Thoracic aorta (tissue), 2 donors: Measurements from ENCODE around the gene PLCD1. TPM values are rescaled to one million over a fixed set of nuclear protein-coding genes. Genes with fewer than 3 reads are reported as not detected.

Source experiments
- ATAC-seq: fragments of 150-250 bp; one replicate; pipeline ENCODE4 v1.8.0; 2017; ENCODE audit warnings: low read depth; ENCODE audit not compliant: insufficient number of reproducible peaks, low FRiP score
- DNase-seq: peaks from one replicate; pipeline ENCODE4 v3.0.0-alpha.2; 2020; ENCODE audit warnings: low spot score
- H3K27ac ChIP-seq, 2 donors: fragments of 200-600 bp; sonication (generic); 1 replicate in 1 of 2; 2 replicates in 1 of 2; pipeline ENCODE4 v1.5.1; 2016; ENCODE audit warnings: mild to moderate bottlenecking in 2 of 2, moderate library complexity in 2 of 2
- H3K27me3 ChIP-seq: fragments of 200-600 bp; sonication (generic); replicated peaks from 2 replicates; pipeline ENCODE4 v1.6.0; 2016; ENCODE audit warnings: mild to moderate bottlenecking; ENCODE audit not compliant: insufficient read depth
- H3K36me3 ChIP-seq: fragments of 200-600 bp; sonication (generic); one replicate; pipeline ENCODE4 v1.5.1; 2016
- H3K4me1 ChIP-seq, 2 donors: fragments of 200-600 bp; sonication (generic); 1 replicate in 1 of 2; 2 replicates in 1 of 2; pipeline versions ENCODE4 v1.5.1 to v1.6.0; 2016; ENCODE audit warnings: low read depth in 2 of 2, mild to moderate bottlenecking in 1 of 2; ENCODE audit not compliant: control insufficient read depth in 1 of 2
- H3K4me3 ChIP-seq: fragments of 200-600 bp; sonication (generic); 2 replicates; pipeline ENCODE4 v1.5.1; 2016; ENCODE audit warnings: mild to moderate bottlenecking
- H3K9me3 ChIP-seq: fragments of 200-600 bp; sonication (generic); 2 replicates; pipeline ENCODE4 v1.5.1; 2016
- total RNA-seq, 2 donors: library from RNA; depleted of rRNA; stranded (reverse); fragments of >200 nt; gene quantifications; one replicate each; pipeline versions ENCODE4 v1.1.0 to v1.2.3, GENCODE V29; 2016
- TF ChIP-seq, protein P1 (sequence below): fragments of 200-600 bp; sonication (generic); IDR thresholded peaks from one replicate; pipeline ENCODE4 v1.5.1; 2019; ENCODE audit warnings: antibody characterized with exemption

Gene PLCD1
- total RNA-seq, 2 donors from 2014 or later = 34.8 to 93.3 TPM

GRCh38 chr3:38022896-38023709 is 6.3 kb downstream of the PLCD1 start:
- peaks cover 13% of the 10 kb centered on the region for H3K36me3 ChIP-seq
- peaks cover 13 to 30% of the 10 kb centered on the region in 2 donors for H3K4me1 ChIP-seq
- DNase-seq = no peak
- TF ChIP-seq, protein P1, sequence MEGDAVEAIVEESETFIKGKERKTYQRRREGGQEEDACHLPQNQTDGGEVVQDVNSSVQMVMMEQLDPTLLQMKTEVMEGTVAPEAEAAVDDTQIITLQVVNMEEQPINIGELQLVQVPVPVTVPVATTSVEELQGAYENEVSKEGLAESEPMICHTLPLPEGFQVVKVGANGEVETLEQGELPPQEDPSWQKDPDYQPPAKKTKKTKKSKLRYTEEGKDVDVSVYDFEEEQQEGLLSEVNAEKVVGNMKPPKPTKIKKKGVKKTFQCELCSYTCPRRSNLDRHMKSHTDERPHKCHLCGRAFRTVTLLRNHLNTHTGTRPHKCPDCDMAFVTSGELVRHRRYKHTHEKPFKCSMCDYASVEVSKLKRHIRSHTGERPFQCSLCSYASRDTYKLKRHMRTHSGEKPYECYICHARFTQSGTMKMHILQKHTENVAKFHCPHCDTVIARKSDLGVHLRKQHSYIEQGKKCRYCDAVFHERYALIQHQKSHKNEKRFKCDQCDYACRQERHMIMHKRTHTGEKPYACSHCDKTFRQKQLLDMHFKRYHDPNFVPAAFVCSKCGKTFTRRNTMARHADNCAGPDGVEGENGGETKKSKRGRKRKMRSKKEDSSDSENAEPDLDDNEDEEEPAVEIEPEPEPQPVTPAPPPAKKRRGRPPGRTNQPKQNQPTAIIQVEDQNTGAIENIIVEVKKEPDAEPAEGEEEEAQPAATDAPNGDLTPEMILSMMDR = no peak
- H3K27ac ChIP-seq = peak overlapping the region in 1 of 2 donors; percentile 89
- no peaks in the 10 kb centered on the region for H3K9me3 ChIP-seq
- ATAC-seq = no peak
- no peak overlapping the region for H3K4me3 ChIP-seq
- H3K27me3 ChIP-seq = no peaks in the 10 kb centered on the region

DNA sequence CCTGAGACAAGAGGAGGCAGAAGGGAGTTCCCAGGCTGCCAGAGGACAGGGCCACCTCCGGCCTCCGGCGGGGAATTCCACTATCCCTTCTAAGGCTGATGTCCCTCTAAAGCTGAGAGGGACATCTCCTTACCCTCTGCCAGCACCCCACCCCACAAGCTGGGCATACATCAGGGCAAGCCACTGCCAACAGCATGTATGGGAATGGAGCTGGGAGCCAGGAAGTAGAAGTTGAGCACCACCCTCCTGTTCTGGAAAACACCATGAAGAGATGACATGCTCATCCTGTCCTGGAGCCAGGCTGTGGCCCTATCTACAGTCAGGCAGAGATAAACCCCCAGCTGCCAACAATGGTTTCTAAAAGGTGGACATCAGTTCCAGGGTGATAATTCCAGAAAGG is 7.1 kb downstream of the PLCD1 start:
- no peak overlapping the region for H3K27ac ChIP-seq
- no peak for ATAC-seq

GRCh38 chr3:38021196-38021595 is 8.2 kb downstream of the PLCD1 start:
- TF ChIP-seq, protein P1 = no peak
- H3K4me1 ChIP-seq = peaks cover 11 to 13% of the 10 kb centered on the region in 2 donors
- DNase-seq (no peak), ATAC-seq (no peak)
- no peak overlapping the region for H3K27ac ChIP-seq
- H3K4me3 ChIP-seq = no peak overlapping the region
- H3K9me3 ChIP-seq = no peaks in the 10 kb centered on the region
- H3K36me3 ChIP-seq = peaks cover 28% of the 10 kb centered on the region
- no peaks in the 10 kb centered on the region for H3K27me3 ChIP-seq

More for the DNA sequence above, 7.1 kb downstream of the PLCD1 start:
- Histone ChIP-seq H3K27me3 (no peaks in the 10 kb centered on the region), H3K4me1 (peaks cover 13 to 22% of the 10 kb centered on the region in 2 donors), H3K9me3 (no peaks in the 10 kb centered on the region), H3K4me3 (no peak overlapping the region), H3K36me3 (peaks cover 17% of the 10 kb centered on the region)
- no peak for DNase-seq
- TF ChIP-seq, protein P1 = no peak

DNA sequence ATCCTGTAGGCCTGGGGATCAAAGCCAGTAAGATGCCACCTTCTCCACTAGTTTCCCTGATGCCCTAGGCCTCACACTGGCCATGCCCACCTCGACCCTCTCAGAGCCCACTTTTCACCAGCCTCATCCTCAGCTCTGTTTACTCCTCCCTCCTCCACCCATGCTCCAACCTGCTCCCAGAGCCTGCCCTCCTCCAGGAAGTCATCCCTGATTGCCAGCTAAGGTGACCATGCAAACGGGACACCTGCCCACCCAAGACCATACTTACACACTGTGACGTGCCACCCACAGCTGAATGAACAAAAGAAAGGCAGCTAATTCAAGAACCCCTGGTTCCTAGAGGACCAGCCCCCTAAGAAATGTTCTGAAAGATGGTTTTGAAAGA is 9.1 kb downstream of the PLCD1 start:
- H3K9me3 ChIP-seq = no peaks in the 10 kb centered on the region
- no peak overlapping the region for H3K4me3 ChIP-seq
- TF ChIP-seq, protein P1 = no peak
- peaks cover 2 to 4% of the 10 kb centered on the region in 2 donors for H3K4me1 ChIP-seq
- DNase-seq (no peak), ATAC-seq (no peak)
- no peaks in the 10 kb centered on the region for H3K27me3 ChIP-seq
- peaks cover 36% of the 10 kb centered on the region for H3K36me3 ChIP-seq
- H3K27ac ChIP-seq = no peak overlapping the region

- DNase-seq = no peak
- Histone ChIP-seq H3K27ac (no peak overlapping the region), H3K36me3 (peaks cover 39% of the 10 kb centered on the region)
Measured at GRCh38 chr3:38019658-38020341, 9.6 kb downstream of the PLCD1 start.

More at GRCh38 chr3:38019658-38020341, 9.6 kb downstream of the PLCD1 start:
- no peak overlapping the region for H3K4me3 ChIP-seq
- H3K4me1 ChIP-seq = peaks cover 0 to 4% of the 10 kb centered on the region in 2 donors
- H3K9me3 ChIP-seq = no peaks in the 10 kb centered on the region
- TF ChIP-seq, protein P1 = no peak
- ATAC-seq = no peak
- H3K27me3 ChIP-seq = no peaks in the 10 kb centered on the region
